ENCODE results near the gene CD207. TPM values are rescaled to one million over a fixed set of nuclear protein-coding genes. Genes with fewer than 3 reads are reported as not detected.

Gene CD207
- total and polyA plus RNA-seq, 8 donors: 0.46 to 1.4 TPM; not detected in 6

GRCh38 chr2:70832386-70832785, 3.2 kb downstream of the CD207 start:
- TF ChIP-seq CTCF (IDR thresholded peaks at IDR 0.05) (no peak), EP300 (IDR thresholded peaks at IDR 0.05) (no peak), POLR2A (IDR thresholded peaks at IDR 0.05) (no peak), POLR2AphosphoS5 (IDR thresholded peaks at IDR 0.05) (no peak)
- H3K4me1 ChIP-seq: no peaks in the 10 kb centered on the region
- intact Hi-C loops (cut with DNase I; ENCODE audit: low total_unique reads): no loop called here
- H3K36me3 ChIP-seq: no peaks in the 10 kb centered on the region
- no peak overlapping the region for H3K4me3 ChIP-seq
- no peaks in the 10 kb centered on the region for H3K9me3 ChIP-seq
- 83 to 95% (median 94%) methylated on average over 2 of the region's 2 CpGs for WGBS, 5 donors
- H3K27ac ChIP-seq: no peak overlapping the region
- peaks cover 0 to 13% (median 0%) of the 10 kb centered on the region in 3 donors for H3K27me3 ChIP-seq
- no peak for DNase-seq

- WGBS, 5 donors: 69 to 82% (median 78%) methylated on average over 6 of the region's 6 CpGs
Measured at GRCh38 chr2:70831861-70832260, 3.8 kb downstream of the CD207 start.

GRCh38 chr2:70830366-70830765, 5.2 kb downstream of the CD207 start:
- WGBS, 5 donors: 38 to 70% (median 60%) methylated on average over 5 of the region's 5 CpGs
- peak in 1 of 2 donors; percentile 29 for DNase-seq
- Histone ChIP-seq H3K4me3 (no peak overlapping the region), H3K9me3 (no peaks in the 10 kb centered on the region), H3K36me3 (no peaks in the 10 kb centered on the region), H3K27ac (no peak overlapping the region), H3K4me1 (no peaks in the 10 kb centered on the region), H3K27me3 (peaks cover 0 to 13% (median 0%) of the 10 kb centered on the region in 3 donors)
- TF ChIP-seq POLR2AphosphoS5 (IDR thresholded peaks at IDR 0.05) (no peak), CTCF (IDR thresholded peaks at IDR 0.05) (no peak), POLR2A (IDR thresholded peaks at IDR 0.05) (no peak), EP300 (IDR thresholded peaks at IDR 0.05) (no peak)
- intact Hi-C loops (cut with DNase I; ENCODE audit: low total_unique reads): no loop called here

More at GRCh38 chr2:70831861-70832260, 3.8 kb downstream of the CD207 start:
- intact Hi-C loops (cut with DNase I; ENCODE audit: low total_unique reads): no loop called here
- H3K36me3 ChIP-seq: no peaks in the 10 kb centered on the region
- H3K27me3 ChIP-seq: peaks cover 0 to 13% (median 0%) of the 10 kb centered on the region in 3 donors
- no peak overlapping the region for H3K27ac ChIP-seq
- no peak overlapping the region for H3K4me3 ChIP-seq
- H3K9me3 ChIP-seq: no peaks in the 10 kb centered on the region
- H3K4me1 ChIP-seq: no peaks in the 10 kb centered on the region
- no peak for TF ChIP-seq POLR2AphosphoS5 (IDR thresholded peaks at IDR 0.05)
- no peak for TF ChIP-seq POLR2A (IDR thresholded peaks at IDR 0.05)
- no peak for TF ChIP-seq CTCF (IDR thresholded peaks at IDR 0.05)
- no peak for TF ChIP-seq EP300 (IDR thresholded peaks at IDR 0.05)
- no peak for DNase-seq

GRCh38 chr2:70829916-70830315, 5.7 kb downstream of the CD207 start:
- intact Hi-C loops (cut with DNase I; ENCODE audit: low total_unique reads): no loop called here
- TF ChIP-seq EP300 (IDR thresholded peaks at IDR 0.05) (no peak), POLR2AphosphoS5 (IDR thresholded peaks at IDR 0.05) (no peak)
- Histone ChIP-seq H3K4me3 (no peak overlapping the region), H3K36me3 (no peaks in the 10 kb centered on the region), H3K4me1 (no peaks in the 10 kb centered on the region), H3K27ac (no peak overlapping the region), H3K27me3 (peaks cover 0 to 13% (median 0%) of the 10 kb centered on the region in 3 donors), H3K9me3 (no peaks in the 10 kb centered on the region)
- 65 to 77% (median 72%) methylated on average over 1 of the region's 1 CpG for WGBS, 5 donors
- no peak for DNase-seq
